Nephron progenitor cell (in vitro differentiated cells): Measurements from ENCODE around the gene SPIRE2.
"Not testable (repeated sequence)": the region's sequence is repeated elsewhere in the genome, so short reads cannot be mapped to it uniquely, and the experiment has no call there.

ENCODE experiments used
- DNase-seq: peaks from one replicate; pipeline ENCODE4 v3.0.0; 2021
- H3K27ac Mint-ChIP-seq: 2 replicates; pipeline ENCODE4 v1.8.0; 2021; ENCODE audit warnings: mild to moderate bottlenecking, moderate library complexity, mixed read lengths
- H3K27me3 Mint-ChIP-seq: 2 replicates; pipeline ENCODE4 v1.8.0; 2021; ENCODE audit warnings: mild to moderate bottlenecking, low read depth, mixed read lengths; ENCODE audit not compliant: poor library complexity
- H3K36me3 Mint-ChIP-seq: 2 replicates; pipeline ENCODE4 v1.8.0; 2021; ENCODE audit warnings: low read depth, mixed read lengths
- H3K4me1 Mint-ChIP-seq: 2 replicates; pipeline ENCODE4 v1.8.0; 2021; ENCODE audit warnings: mixed read lengths
- H3K4me3 Mint-ChIP-seq: 2 replicates; pipeline ENCODE4 v1.8.0; 2021; ENCODE audit warnings: mild to moderate bottlenecking, moderate library complexity, mixed read lengths
- H3K9me3 Mint-ChIP-seq: 2 replicates; pipeline ENCODE4 v1.8.0; 2021; ENCODE audit warnings: mild to moderate bottlenecking, moderate library complexity, mixed read lengths
- TF ChIP-seq, protein P1 (sequence below): fragments of 200-600 bp; sonication (generic); IDR thresholded peaks from 2 replicates; pipeline ENCODE4 v1.5.0; 2021; ENCODE audit warnings: antibody characterized with exemption

The SPIRE2 gene, protein sequence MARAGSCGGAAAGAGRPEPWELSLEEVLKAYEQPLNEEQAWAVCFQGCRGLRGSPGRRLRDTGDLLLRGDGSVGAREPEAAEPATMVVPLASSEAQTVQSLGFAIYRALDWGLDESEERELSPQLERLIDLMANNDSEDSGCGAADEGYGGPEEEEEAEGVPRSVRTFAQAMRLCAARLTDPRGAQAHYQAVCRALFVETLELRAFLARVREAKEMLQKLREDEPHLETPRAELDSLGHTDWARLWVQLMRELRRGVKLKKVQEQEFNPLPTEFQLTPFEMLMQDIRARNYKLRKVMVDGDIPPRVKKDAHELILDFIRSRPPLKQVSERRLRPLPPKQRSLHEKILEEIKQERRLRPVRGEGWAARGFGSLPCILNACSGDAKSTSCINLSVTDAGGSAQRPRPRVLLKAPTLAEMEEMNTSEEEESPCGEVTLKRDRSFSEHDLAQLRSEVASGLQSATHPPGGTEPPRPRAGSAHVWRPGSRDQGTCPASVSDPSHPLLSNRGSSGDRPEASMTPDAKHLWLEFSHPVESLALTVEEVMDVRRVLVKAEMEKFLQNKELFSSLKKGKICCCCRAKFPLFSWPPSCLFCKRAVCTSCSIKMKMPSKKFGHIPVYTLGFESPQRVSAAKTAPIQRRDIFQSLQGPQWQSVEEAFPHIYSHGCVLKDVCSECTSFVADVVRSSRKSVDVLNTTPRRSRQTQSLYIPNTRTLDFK

DNA sequence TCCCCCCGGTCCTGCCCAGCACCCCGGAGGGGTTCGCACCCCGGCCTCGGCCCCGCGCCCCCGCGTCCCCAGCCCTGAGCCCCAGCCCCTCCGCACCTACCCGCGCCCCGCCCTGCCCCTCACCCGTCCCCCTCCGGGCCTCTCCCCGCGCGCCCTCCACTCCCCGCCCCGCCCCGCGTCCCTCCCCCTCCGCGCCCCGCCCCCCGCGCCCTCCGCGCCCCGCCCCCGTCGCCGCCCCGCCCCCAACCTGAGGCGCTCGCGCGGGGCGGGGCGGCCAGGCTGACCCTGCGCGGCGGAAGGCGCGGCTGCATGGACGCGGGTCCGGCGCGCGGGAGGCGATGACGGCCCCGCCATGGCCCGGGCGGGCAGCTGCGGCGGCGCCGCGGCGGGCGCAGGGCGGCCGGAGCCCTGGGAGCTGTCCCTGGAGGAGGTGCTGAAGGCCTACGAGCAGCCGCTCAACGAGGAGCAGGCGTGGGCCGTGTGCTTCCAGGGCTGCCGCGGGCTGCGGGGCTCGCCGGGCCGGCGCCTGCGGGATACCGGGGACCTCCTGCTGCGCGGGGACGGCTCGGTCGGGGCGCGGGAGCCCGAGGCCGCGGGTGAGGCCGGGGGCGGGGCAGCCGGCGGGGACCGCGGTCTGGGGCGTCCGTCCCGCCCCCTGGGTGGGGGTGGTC, at the start of gene SPIRE2:
TSS of gene SPIRE2 (plus strand) at position 277 of the 671 bp plus-strand sequence. CDS start at position 353, 76 bp downstream.
- Mint-ChIP-seq H3K9me3 (no peaks in the 10 kb centered on the region), H3K27ac (no peak within 1 kb of the TSS), H3K27me3 (peaks cover 18% of the 10 kb centered on the region), H3K36me3 (no peaks in the 10 kb centered on the region), H3K4me3 (peak within 1 kb of the TSS; percentile 82), H3K4me1 (peaks cover 25% of the 10 kb centered on the region)
- peak; percentile 94 for DNase-seq
- TF ChIP-seq, protein P1, sequence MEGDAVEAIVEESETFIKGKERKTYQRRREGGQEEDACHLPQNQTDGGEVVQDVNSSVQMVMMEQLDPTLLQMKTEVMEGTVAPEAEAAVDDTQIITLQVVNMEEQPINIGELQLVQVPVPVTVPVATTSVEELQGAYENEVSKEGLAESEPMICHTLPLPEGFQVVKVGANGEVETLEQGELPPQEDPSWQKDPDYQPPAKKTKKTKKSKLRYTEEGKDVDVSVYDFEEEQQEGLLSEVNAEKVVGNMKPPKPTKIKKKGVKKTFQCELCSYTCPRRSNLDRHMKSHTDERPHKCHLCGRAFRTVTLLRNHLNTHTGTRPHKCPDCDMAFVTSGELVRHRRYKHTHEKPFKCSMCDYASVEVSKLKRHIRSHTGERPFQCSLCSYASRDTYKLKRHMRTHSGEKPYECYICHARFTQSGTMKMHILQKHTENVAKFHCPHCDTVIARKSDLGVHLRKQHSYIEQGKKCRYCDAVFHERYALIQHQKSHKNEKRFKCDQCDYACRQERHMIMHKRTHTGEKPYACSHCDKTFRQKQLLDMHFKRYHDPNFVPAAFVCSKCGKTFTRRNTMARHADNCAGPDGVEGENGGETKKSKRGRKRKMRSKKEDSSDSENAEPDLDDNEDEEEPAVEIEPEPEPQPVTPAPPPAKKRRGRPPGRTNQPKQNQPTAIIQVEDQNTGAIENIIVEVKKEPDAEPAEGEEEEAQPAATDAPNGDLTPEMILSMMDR: no peak

DNA sequence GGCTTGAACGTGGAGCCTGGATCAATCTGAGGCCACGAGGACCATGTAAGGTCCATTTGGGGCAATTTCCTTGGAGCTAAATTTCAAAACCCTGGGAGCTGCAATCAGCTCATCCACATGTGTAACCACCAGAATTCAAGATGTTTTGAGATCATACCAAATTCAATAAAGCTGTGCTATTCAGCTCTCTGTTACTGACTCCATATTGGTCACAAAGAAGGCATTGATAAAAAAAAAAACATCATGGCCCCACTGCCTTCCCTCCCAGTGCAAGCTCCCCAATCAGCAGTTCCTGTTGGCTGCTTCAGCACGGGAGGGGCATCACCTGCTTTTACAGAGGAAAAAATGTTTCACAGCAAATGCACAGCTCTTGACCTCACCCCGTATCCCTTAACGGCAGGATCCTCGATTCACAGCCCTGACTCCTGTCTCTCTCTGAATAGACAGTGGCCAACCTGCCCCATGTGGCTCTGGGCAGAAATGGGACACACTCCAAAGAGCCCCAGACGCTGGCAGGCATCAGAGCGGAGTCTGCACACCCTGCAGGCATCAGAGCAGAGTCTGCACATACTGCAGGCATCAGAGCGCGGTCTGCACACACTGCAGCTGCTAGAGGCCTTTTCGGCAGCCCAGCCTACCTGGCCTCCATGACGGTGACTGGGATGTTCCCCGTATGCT, 48.9 kb upstream of the SPIRE2 start:
- TF ChIP-seq, protein P1: no peak
- no peaks in the 10 kb centered on the region for H3K27me3 Mint-ChIP-seq
- H3K27ac Mint-ChIP-seq: no peak overlapping the region
- peaks cover 8% of the 10 kb centered on the region for H3K4me1 Mint-ChIP-seq
- no peaks in the 10 kb centered on the region for H3K9me3 Mint-ChIP-seq
- peaks cover 66% of the 10 kb centered on the region for H3K36me3 Mint-ChIP-seq
- no peak overlapping the region for H3K4me3 Mint-ChIP-seq
- no peak for DNase-seq

DNA sequence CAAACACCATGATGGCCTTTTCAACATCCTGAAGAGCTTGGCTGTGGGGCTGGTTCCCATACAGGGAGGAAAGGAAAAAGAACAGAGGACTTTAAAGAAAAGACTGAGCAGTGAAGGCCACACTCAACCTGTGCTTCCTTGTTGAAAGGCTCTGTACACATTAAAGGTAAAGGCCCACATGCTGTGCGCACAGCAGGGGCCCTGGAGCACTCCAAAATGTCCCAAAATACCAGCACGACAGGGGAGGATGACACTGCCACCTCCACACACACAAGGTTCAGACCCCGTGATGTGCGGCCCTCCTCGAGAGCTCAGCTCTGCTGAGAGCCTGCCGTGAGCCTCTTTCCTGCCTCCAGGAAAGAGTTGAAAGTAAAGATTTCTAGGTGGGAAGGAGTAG, 48.4 kb upstream of the SPIRE2 start:
- Mint-ChIP-seq H3K27me3 (no peaks in the 10 kb centered on the region), H3K36me3 (peaks cover 71% of the 10 kb centered on the region), H3K27ac (no peak overlapping the region), H3K4me3 (no peak overlapping the region), H3K4me1 (peaks cover 8% of the 10 kb centered on the region), H3K9me3 (no peaks in the 10 kb centered on the region)
- DNase-seq: no peak
- TF ChIP-seq, protein P1: no peak

DNA sequence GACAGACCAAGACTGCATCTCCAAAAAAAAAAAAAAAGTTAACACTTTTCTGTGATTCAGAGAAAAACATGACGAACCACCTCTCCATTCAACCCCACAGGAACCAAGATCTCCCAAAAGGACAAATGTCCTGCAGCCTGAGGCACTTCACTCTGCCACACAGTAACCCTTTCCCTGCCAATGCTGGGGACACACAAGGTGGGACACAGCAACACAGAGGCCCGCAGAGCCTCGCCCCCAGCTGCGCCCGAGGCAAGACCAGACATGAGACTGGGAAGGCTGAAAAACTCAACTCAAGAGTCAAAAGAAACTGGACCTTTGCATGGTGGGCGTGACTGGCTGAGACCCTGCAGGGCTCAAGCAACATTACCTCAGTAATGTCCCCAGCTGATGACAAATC, 45.8 kb upstream of the SPIRE2 start:
- H3K27ac Mint-ChIP-seq: peak overlapping the region; percentile 62
- H3K4me1 Mint-ChIP-seq: peaks cover 8% of the 10 kb centered on the region
- peaks cover 75% of the 10 kb centered on the region for H3K36me3 Mint-ChIP-seq
- H3K4me3 Mint-ChIP-seq: no peak overlapping the region
- peaks cover 3% of the 10 kb centered on the region for H3K27me3 Mint-ChIP-seq
- TF ChIP-seq, protein P1: no peak
- H3K9me3 Mint-ChIP-seq: no peaks in the 10 kb centered on the region
- no peak for DNase-seq

DNA sequence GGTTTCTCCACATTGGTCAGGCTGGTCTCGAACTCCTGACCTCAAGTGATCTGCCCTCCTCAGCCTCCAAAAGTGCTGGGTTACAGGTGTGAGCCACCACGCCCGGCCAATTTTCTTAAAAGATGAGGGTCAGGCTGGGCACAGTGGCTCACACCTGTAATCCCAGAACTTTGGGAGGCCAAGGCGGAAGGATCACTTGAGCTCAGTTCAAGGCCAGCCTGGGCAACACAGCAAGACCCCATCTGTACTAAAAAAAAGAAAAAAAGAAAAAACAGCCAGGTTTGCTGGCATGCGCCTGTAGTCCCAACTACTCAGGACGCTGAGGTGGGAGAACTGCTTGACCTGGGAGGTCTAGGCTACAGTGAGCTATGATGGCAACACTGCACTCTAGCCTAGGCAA, 44.3 kb upstream of the SPIRE2 start:
- H3K36me3 Mint-ChIP-seq: peaks cover 67% of the 10 kb centered on the region

DNA sequence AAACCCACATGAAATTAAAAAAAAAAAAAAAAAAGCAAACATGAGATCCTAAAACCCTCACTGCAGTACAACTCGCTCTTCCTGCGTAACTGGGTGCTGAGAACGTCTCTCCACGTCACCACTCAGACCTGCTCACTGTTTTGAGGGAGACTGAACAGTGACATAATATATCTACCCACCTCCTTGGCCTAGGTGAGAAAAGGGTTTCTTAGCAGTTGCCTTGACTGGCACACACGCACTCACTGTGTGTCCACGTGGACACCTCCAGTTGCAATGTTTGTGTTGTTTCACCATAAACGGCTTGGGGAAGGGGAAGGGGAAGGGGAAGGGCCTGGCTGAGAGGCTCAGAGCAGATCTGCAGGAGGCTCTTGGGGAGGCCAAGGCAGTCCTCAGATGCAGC, 43.9 kb upstream of the SPIRE2 start:
- Mint-ChIP-seq H3K27me3 (peaks cover 3% of the 10 kb centered on the region), H3K27ac (no peak overlapping the region), H3K4me3 (no peak overlapping the region), H3K36me3 (peaks cover 64% of the 10 kb centered on the region), H3K9me3 (no peaks in the 10 kb centered on the region), H3K4me1 (peaks cover 8% of the 10 kb centered on the region)
- TF ChIP-seq, protein P1: no peak
- no peak for DNase-seq

More for the DNA sequence above, 44.3 kb upstream of the SPIRE2 start:
- H3K4me1 Mint-ChIP-seq, DNase-seq, H3K9me3 Mint-ChIP-seq, H3K27ac Mint-ChIP-seq, H3K4me3 Mint-ChIP-seq, H3K27me3 Mint-ChIP-seq: not testable (repeated sequence)
